ENCODE measurements around the gene TMEM72. TPM values are rescaled to one million over a fixed set of nuclear protein-coding genes. Genes with fewer than 3 reads are reported as not detected.

TMEM72 gene
- polyA plus RNA-seq, 1 donor from 2014 or later: 1.4 TPM

- H4K20me1 ChIP-seq (ENCODE audit: insufficient read depth): no peaks in the 10 kb centered on the region
- no peaks in the 10 kb centered on the region for H3K9me3 ChIP-seq (ENCODE audit: low read length)
- H3K36me3 ChIP-seq (ENCODE audit: insufficient read depth, low read length): no peaks in the 10 kb centered on the region
- peak overlapping the region; percentile 63 for H3K4me2 ChIP-seq (ENCODE audit: low read length)
- H3K27ac ChIP-seq (ENCODE audit: low read length): peak overlapping the region; percentile 60
- peak overlapping the region; percentile 63 for H3K4me3 ChIP-seq (ENCODE audit: low read length)
- H3K9me2 ChIP-seq (ENCODE audit: insufficient read depth, low read length): no peaks in the 10 kb centered on the region
- H3K27me3 ChIP-seq (ENCODE audit: insufficient read depth, low read depth, low read length): no peaks in the 10 kb centered on the region
- peak overlapping the region; percentile 90 for H2AFZ ChIP-seq (ENCODE audit: low read depth, low read length)
- H3K79me2 ChIP-seq (replicated peaks; ENCODE audit: insufficient read depth, low read length): no peaks in the 10 kb centered on the region
- H3F3A ChIP-seq (ENCODE audit: insufficient read depth, low read length, poor library complexity, severe bottlenecking): no peaks in the 10 kb centered on the region
- no peak for TF ChIP-seq EZH2 (IDR thresholded peaks at IDR 0.05; ENCODE audit: borderline replicate concordance, insufficient read depth, low read length, poor library complexity, severe bottlenecking)
- peak; percentile 44 for TF ChIP-seq RAD21 (conservative IDR thresholded peaks at IDR 0.05)
- TF ChIP-seq REST (IDR thresholded peaks at IDR 0.05; ENCODE audit: borderline replicate concordance): no peak
- peak; percentile 22 for TF ChIP-seq POLR2AphosphoS5 (IDR thresholded peaks at IDR 0.05)
- TF ChIP-seq CTCF (IDR thresholded peaks at IDR 0.05; ENCODE audit: poor library complexity, severe bottlenecking): no peak
- peak; percentile 44 for TF ChIP-seq SMC3 (conservative IDR thresholded peaks at IDR 0.05; ENCODE audit: poor library complexity)
- H3K9ac ChIP-seq (ENCODE audit: low read length): peak overlapping the region; percentile 54
These were observed 32.2 kb upstream of the TMEM72 start for GRCh38 chr10:44878706-44879530.

DNA sequence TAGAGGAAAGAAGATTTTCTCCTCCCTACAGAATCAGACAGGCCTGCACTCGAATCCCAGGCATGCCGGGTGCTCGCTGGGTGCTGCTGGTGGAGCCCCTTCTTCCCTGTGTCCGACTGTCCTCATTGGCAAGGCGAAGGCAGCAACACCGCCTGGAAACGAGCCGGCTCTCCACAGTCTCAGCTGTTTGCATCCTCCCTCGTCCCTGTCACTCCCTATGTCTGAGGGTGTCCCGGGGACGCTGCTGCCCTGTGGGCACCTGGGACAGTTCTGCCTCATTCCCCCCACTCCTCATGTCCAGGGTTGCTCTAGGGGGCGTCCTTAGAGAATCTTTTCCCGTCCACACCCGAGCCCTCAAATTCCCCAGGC lies 31.6 kb upstream of the TMEM72 start:
- TF ChIP-seq EZH2 (IDR thresholded peaks at IDR 0.05; ENCODE audit: borderline replicate concordance, insufficient read depth, low read length, poor library complexity, severe bottlenecking) (no peak), CTCF (IDR thresholded peaks at IDR 0.05; ENCODE audit: poor library complexity, severe bottlenecking) (no peak), REST (IDR thresholded peaks at IDR 0.05; ENCODE audit: borderline replicate concordance) (no peak), TAF1 (IDR thresholded peaks at IDR 0.05; ENCODE audit: low read depth) (no peak), POLR2AphosphoS5 (IDR thresholded peaks at IDR 0.05) (no peak), SMC3 (conservative IDR thresholded peaks at IDR 0.05; ENCODE audit: poor library complexity) (no peak), EP300 (conservative IDR thresholded peaks at IDR 0.05; ENCODE audit: poor library complexity, severe bottlenecking) (no peak), RAD21 (conservative IDR thresholded peaks at IDR 0.05) (no peak), MXI1 (conservative IDR thresholded peaks at IDR 0.05; ENCODE audit: poor library complexity, severe bottlenecking) (no peak)
- no peaks in the 10 kb centered on the region for H3K9me2 ChIP-seq (ENCODE audit: insufficient read depth, low read length)
- H3K36me3 ChIP-seq (ENCODE audit: insufficient read depth, low read length): no peaks in the 10 kb centered on the region
- H3K4me3 ChIP-seq (ENCODE audit: low read length): peak overlapping the region; percentile 63
- H3K9me3 ChIP-seq (ENCODE audit: low read length): no peaks in the 10 kb centered on the region
- H3K9ac ChIP-seq (ENCODE audit: low read length): peak overlapping the region; percentile 54
- peak overlapping the region; percentile 60 for H3K27ac ChIP-seq (ENCODE audit: low read length)
- H4K20me1 ChIP-seq (ENCODE audit: insufficient read depth): no peaks in the 10 kb centered on the region
- no peaks in the 10 kb centered on the region for H3F3A ChIP-seq (ENCODE audit: insufficient read depth, low read length, poor library complexity, severe bottlenecking)
- H3K79me2 ChIP-seq (replicated peaks; ENCODE audit: insufficient read depth, low read length): no peaks in the 10 kb centered on the region
- peak overlapping the region; percentile 63 for H3K4me2 ChIP-seq (ENCODE audit: low read length)
- H3K27me3 ChIP-seq (ENCODE audit: insufficient read depth, low read depth, low read length): no peaks in the 10 kb centered on the region
- peak overlapping the region; percentile 90 for H2AFZ ChIP-seq (ENCODE audit: low read depth, low read length)

All from neural cell (in vitro differentiated cells).